Measurements from ENCODE around the gene LY6G6D. TPM values are rescaled to one million over a fixed set of nuclear protein-coding genes. Genes with fewer than 3 reads are reported as not detected.

The LY6G6D gene
- total RNA-seq, 3 donors from 2014 or later (not counting 1 experiment from before 2014, with no cell fraction given): 0.94 TPM; not detected in 2

DNA sequence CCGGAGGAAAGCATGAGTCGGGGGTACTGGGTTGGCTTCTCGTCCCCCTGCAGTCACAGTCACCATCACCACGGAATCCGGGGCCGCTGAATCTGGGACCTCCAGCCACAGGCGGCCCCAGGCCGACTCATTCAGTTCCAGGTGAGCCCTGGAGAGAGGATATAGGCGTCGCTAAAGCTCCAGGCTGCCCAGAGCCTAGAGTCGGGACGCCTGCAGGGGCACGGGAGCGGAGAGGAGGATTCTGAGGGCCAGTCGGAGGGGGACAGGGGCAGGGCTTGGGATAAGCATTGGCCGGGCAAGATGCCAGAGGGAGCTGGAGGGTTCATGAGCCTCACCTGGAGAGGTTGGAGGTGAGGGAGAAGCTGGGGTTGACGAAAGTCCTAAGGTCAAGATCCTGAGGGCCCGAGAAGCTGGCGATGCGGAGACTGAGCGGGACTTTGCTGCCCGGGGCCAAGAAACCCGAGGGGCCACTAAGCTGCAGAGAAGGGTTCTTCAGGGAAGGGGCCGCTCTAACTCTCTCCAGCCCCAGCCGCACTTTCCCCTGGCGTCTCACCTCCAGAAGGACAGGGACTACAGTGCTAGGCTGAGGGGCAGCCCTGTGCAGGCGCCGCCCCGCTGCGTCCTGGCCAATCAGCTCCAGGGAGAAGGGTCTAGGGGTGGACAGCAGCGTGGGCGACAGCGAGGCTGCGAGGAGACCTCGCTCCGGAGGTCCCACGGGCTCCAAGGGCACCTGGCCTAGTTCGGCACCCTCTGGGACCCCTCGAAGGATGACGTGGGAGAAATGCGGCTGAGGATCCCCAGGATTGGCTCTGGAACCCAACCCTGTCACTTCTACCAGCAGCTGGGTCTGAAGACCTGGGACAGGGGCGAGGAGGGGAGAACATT lies 51.0 kb downstream of the LY6G6D start:
- Histone ChIP-seq H3K9me3 (ENCODE audit: control insufficient read depth, insufficient read depth, low read length) (no peaks in the 10 kb centered on the region), H3K36me3 (ENCODE audit: control insufficient read depth, insufficient read depth, low read length) (peaks cover 3% of the 10 kb centered on the region), H3K27ac (ENCODE audit: low read length) (no peak overlapping the region), H3K27me3 (ENCODE audit: control insufficient read depth, insufficient read depth, low read length) (no peaks in the 10 kb centered on the region), H3K4me1 (ENCODE audit: control insufficient read depth, insufficient read depth, low read length) (peaks cover 10% of the 10 kb centered on the region), H3K4me3 (ENCODE audit: low read length) (no peak overlapping the region)
- Mint-ChIP-seq H3K4me3 (no peak overlapping the region), H3K4me1 (peaks cover 6 to 19% of the 10 kb centered on the region in 2 donors), H3K27me3 (ENCODE audit: low read depth in 2 of 2) (no peaks in the 10 kb centered on the region), H3K36me3 (no peaks in the 10 kb centered on the region), H3K9me3 (no peaks in the 10 kb centered on the region), H3K27ac (no peak overlapping the region)
- WGBS (ENCODE audit: insufficient coverage): 90% methylated on average over 42 of the region's 42 CpGs
- intact Hi-C loops (cut with micrococcal nuclease): no loop called here
- ATAC-seq (no peak), DNase-seq (no peak)
- TF ChIP-seq, protein P1, sequence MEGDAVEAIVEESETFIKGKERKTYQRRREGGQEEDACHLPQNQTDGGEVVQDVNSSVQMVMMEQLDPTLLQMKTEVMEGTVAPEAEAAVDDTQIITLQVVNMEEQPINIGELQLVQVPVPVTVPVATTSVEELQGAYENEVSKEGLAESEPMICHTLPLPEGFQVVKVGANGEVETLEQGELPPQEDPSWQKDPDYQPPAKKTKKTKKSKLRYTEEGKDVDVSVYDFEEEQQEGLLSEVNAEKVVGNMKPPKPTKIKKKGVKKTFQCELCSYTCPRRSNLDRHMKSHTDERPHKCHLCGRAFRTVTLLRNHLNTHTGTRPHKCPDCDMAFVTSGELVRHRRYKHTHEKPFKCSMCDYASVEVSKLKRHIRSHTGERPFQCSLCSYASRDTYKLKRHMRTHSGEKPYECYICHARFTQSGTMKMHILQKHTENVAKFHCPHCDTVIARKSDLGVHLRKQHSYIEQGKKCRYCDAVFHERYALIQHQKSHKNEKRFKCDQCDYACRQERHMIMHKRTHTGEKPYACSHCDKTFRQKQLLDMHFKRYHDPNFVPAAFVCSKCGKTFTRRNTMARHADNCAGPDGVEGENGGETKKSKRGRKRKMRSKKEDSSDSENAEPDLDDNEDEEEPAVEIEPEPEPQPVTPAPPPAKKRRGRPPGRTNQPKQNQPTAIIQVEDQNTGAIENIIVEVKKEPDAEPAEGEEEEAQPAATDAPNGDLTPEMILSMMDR (IDR thresholded peaks at IDR 0.05): no peak

DNA sequence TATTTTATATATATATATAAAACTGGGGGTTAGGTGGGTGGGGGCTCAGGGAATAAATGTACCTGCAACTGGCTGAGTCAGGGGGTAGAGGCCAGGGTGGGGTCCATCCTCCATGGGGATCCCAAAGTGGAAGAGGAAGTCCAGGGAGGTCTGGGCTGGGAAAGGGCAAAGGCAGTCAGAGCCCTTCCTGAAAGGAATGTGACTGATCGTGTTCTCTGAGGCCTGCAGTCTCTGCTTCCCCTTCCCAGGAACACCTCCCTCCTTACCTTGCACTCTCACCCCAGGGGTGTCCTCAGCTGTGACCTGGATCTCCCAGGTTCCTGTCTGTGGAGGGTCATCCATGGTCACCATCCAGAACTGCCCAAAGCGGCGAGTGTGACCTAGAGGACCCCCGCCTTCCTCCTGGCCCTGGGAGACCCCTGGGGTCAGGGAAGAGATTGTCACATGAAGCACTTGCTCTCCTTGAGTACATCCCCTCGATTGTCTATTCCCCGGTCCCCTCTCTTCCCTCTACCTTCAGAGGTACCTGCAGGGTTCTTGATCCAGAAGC lies 52.0 kb downstream of the LY6G6D start:
- Mint-ChIP-seq H3K4me1 (peaks cover 6 to 23% of the 10 kb centered on the region in 2 donors), H3K27ac (no peak overlapping the region), H3K9me3 (no peaks in the 10 kb centered on the region), H3K27me3 (ENCODE audit: low read depth in 2 of 2) (no peaks in the 10 kb centered on the region), H3K4me3 (no peak overlapping the region), H3K36me3 (no peaks in the 10 kb centered on the region)
- Histone ChIP-seq H3K27ac (ENCODE audit: low read length) (no peak overlapping the region), H3K4me3 (ENCODE audit: low read length) (no peak overlapping the region), H3K36me3 (ENCODE audit: control insufficient read depth, insufficient read depth, low read length) (no peaks in the 10 kb centered on the region), H3K9me3 (ENCODE audit: control insufficient read depth, insufficient read depth, low read length) (no peaks in the 10 kb centered on the region), H3K27me3 (ENCODE audit: control insufficient read depth, insufficient read depth, low read length) (no peaks in the 10 kb centered on the region), H3K4me1 (ENCODE audit: control insufficient read depth, insufficient read depth, low read length) (peaks cover 19% of the 10 kb centered on the region)
- TF ChIP-seq, protein P1 (IDR thresholded peaks at IDR 0.05): no peak
- intact Hi-C loops (cut with micrococcal nuclease): no loop called here
- no peak for DNase-seq
- ATAC-seq: no peak
- WGBS (ENCODE audit: insufficient coverage): 93% methylated on average over 6 of the region's 6 CpGs

Other genes with a start within 250 kb of the LY6G6D start
- gene MICB, start 217.2 kb upstream of the LY6G6D start, total RNA-seq: 10 to 100 TPM; 33.5 to 39.0 (median 37.6) TPM
- gene MCCD1, start 186.4 kb upstream of the LY6G6D start, total RNA-seq: not detected
- gene DDX39B, start 173.3 kb upstream of the LY6G6D start, total RNA-seq: 100 to 1,000 TPM; 506 to 571 (median 534) TPM
- gene ATP6V1G2, start 168.7 kb upstream of the LY6G6D start, total RNA-seq: 1 to 10 TPM; 1.0 to 2.5 (median 2.1) TPM
- gene NFKBIL1, start 167.7 kb upstream of the LY6G6D start, total RNA-seq: 10 to 100 TPM in 2 of 3 donors, 1 to 10 TPM in 1; 8.1 to 10.9 (median 10.7) TPM
- 10 to 100 TPM in 1 of 3 donors, 1 to 10 TPM in 2; 7.6 to 13.1 (median 8.7) TPM for gene LTA, start 143.1 kb upstream of the LY6G6D start, total RNA-seq
- 10 to 100 TPM; 24.2 to 60.8 (median 46.9) TPM for gene TNF, start 139.8 kb upstream of the LY6G6D start, total RNA-seq
- 10 to 100 TPM; 17.7 to 42.1 (median 32.6) TPM for gene LTB, start 132.9 kb upstream of the LY6G6D start, total RNA-seq
- 100 to 1,000 TPM in 1 of 3 donors, 10 to 100 TPM in 2; 25.4 to 120 (median 50.5) TPM for gene LST1, start 129.1 kb upstream of the LY6G6D start, total RNA-seq
- 100 to 1,000 TPM; 120 to 173 (median 137) TPM for gene NCR3, start 122.3 kb upstream of the LY6G6D start, total RNA-seq
- gene AIF1, start 100.1 kb upstream of the LY6G6D start, total RNA-seq: 10 to 100 TPM in 2 of 3 donors, 1 to 10 TPM in 1; 8.7 to 47.0 (median 17.9) TPM
- 100 to 1,000 TPM; 264 to 294 (median 294) TPM for gene PRRC2A, start 94.6 kb upstream of the LY6G6D start, total RNA-seq
- gene BAG6, start 62.7 kb upstream of the LY6G6D start, total RNA-seq: 100 to 1,000 TPM; 264 to 303 (median 274) TPM
- gene APOM, start 59.5 kb upstream of the LY6G6D start, total RNA-seq: 1 to 10 TPM; 2.6 to 2.8 (median 2.7) TPM
- 10 to 100 TPM; 25.9 to 29.9 (median 27.4) TPM for gene C6orf47, start 54.6 kb upstream of the LY6G6D start, total RNA-seq
- gene GPANK1, start 50.4 kb upstream of the LY6G6D start, total RNA-seq: 10 to 100 TPM; 16.0 to 20.3 (median 18.2) TPM
- 100 to 1,000 TPM; 140 to 157 (median 141) TPM for gene CSNK2B, start 49.3 kb upstream of the LY6G6D start, total RNA-seq
- 10 to 100 TPM; 39.9 to 50.0 (median 46.0) TPM for gene LY6G5B, start 45.4 kb upstream of the LY6G6D start, total RNA-seq
- gene LY6G5C, start 34.3 kb upstream of the LY6G6D start, total RNA-seq: 1 to 10 TPM; 2.0 to 7.9 (median 2.7) TPM
- 10 to 100 TPM; 92.0 to 97.6 (median 94.2) TPM for gene ABHD16A, start 12.0 kb upstream of the LY6G6D start, total RNA-seq
- gene LY6G6F, start 8.5 kb upstream of the LY6G6D start, total RNA-seq: 1 to 10 TPM in 2 of 3 donors, under 1 TPM in 1; 0.97 to 3.2 (median 1.4) TPM
- not detected for gene LY6G6C, start 6.4 kb downstream of the LY6G6D start, total RNA-seq
- gene MPIG6B, start 8.0 kb downstream of the LY6G6D start, total RNA-seq: 10 to 100 TPM in 2 of 3 donors, 1 to 10 TPM in 1; 9.4 to 19.0 (median 12.8) TPM
- 10 to 100 TPM; 22.3 to 36.1 (median 24.6) TPM for gene DDAH2, start 14.0 kb downstream of the LY6G6D start, total RNA-seq
- gene CLIC1, start 21.2 kb downstream of the LY6G6D start, total RNA-seq: 100 to 1,000 TPM; 348 to 363 (median 355) TPM
- 10 to 100 TPM; 28.2 to 44.6 (median 43.7) TPM for gene MSH5, start 24.7 kb downstream of the LY6G6D start, total RNA-seq
- 10 to 100 TPM in 1 of 3 donors, 1 to 10 TPM in 2; 5.4 to 14.5 (median 6.9) TPM for gene SAPCD1, start 47.3 kb downstream of the LY6G6D start, total RNA-seq
- gene VWA7, start 62.0 kb downstream of the LY6G6D start, total RNA-seq: 1 to 10 TPM; 2.4 to 4.7 (median 3.2) TPM
- 10 to 100 TPM; 45.2 to 58.6 (median 49.2) TPM for gene VARS1, start 80.4 kb downstream of the LY6G6D start, total RNA-seq
- 10 to 100 TPM; 28.1 to 34.9 (median 29.2) TPM for gene LSM2, start 91.6 kb downstream of the LY6G6D start, total RNA-seq
- gene HSPA1L, start 99.9 kb downstream of the LY6G6D start, total RNA-seq: 1 to 10 TPM; 2.0 to 4.5 (median 3.6) TPM
- gene HSPA1A, start 100.2 kb downstream of the LY6G6D start, total RNA-seq: 10 to 100 TPM; 24.4 to 34.6 (median 34.5) TPM
- gene HSPA1B, start 112.4 kb downstream of the LY6G6D start, total RNA-seq: 100 to 1,000 TPM in 1 of 3 donors, 10 to 100 TPM in 1, 1 to 10 TPM in 1; 8.5 to 112 (median 15.3) TPM
- gene NEU1, start 147.5 kb downstream of the LY6G6D start, total RNA-seq: 10 to 100 TPM; 36.1 to 69.6 (median 51.5) TPM
- gene SLC44A4, start 163.6 kb downstream of the LY6G6D start, total RNA-seq: under 1 TPM in 1 of 3 donors, not detected in 2; 0.48 TPM
- 10 to 100 TPM; 49.3 to 56.6 (median 55.8) TPM for gene EHMT2, start 182.3 kb downstream of the LY6G6D start, total RNA-seq
- under 1 TPM; 0.54 to 0.77 (median 0.63) TPM for gene ZBTB12, start 186.7 kb downstream of the LY6G6D start, total RNA-seq
- gene C2, start 212.4 kb downstream of the LY6G6D start, total RNA-seq: 1 to 10 TPM in 2 of 3 donors, under 1 TPM in 1; 0.55 to 1.3 (median 1.0) TPM
- gene CFB, start 230.7 kb downstream of the LY6G6D start, total RNA-seq: under 1 TPM in 1 of 3 donors, not detected in 2; 0.45 TPM
- 10 to 100 TPM; 52.6 to 62.3 (median 56.3) TPM for gene NELFE, start 243.6 kb downstream of the LY6G6D start, total RNA-seq
- 100 to 1,000 TPM; 119 to 184 (median 151) TPM for gene SKIC2, start 243.8 kb downstream of the LY6G6D start, total RNA-seq